HL-60 (cell line): ENCODE measurements around the gene IFT43.

Source experiments
- POLR2AphosphoS5 ChIP-seq: IDR thresholded peaks from 2 replicates; pipeline ENCODE4 v1.6.1; 2012; ENCODE audit warnings: low read depth
- SPI1 ChIP-seq: IDR thresholded peaks from 2 replicates; pipeline ENCODE4 v1.6.1; 2012; ENCODE audit warnings: low read depth, mild to moderate bottlenecking, borderline replicate concordance
- TF ChIP-seq, protein P1 (sequence below): IDR thresholded peaks from one replicate; pipeline ENCODE4 v1.5.1; 2011; ENCODE audit warnings: low read length, control low read depth, inconsistent platforms; ENCODE audit not compliant: insufficient read depth

DNA sequence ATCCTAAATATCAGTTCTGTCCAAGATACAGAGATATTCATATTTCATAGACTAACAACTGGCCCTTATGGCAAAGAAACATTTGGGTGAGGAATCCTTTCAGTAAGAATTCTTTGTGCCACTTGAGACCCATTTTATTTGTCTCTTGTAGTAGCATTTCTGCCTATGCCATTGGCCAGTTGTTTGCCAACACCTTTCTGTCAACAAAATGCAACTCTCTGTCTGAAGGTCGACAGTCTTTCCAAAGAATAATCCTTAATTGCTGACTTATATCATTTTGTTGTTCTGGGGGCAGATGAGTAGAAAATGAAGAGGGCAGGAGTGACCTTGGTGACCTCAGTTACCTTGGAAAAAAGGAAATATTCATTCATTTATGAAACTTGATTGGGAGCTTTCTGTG lies 10.9 kb downstream of the IFT43 start:
- TF ChIP-seq SPI1 (no peak), POLR2AphosphoS5 (no peak)
- TF ChIP-seq, protein P1, sequence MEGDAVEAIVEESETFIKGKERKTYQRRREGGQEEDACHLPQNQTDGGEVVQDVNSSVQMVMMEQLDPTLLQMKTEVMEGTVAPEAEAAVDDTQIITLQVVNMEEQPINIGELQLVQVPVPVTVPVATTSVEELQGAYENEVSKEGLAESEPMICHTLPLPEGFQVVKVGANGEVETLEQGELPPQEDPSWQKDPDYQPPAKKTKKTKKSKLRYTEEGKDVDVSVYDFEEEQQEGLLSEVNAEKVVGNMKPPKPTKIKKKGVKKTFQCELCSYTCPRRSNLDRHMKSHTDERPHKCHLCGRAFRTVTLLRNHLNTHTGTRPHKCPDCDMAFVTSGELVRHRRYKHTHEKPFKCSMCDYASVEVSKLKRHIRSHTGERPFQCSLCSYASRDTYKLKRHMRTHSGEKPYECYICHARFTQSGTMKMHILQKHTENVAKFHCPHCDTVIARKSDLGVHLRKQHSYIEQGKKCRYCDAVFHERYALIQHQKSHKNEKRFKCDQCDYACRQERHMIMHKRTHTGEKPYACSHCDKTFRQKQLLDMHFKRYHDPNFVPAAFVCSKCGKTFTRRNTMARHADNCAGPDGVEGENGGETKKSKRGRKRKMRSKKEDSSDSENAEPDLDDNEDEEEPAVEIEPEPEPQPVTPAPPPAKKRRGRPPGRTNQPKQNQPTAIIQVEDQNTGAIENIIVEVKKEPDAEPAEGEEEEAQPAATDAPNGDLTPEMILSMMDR = no peak
